Lower leg skin (tissue), 4 donors: Measurements from ENCODE around the gene PREX1. TPM values are rescaled to one million over a fixed set of nuclear protein-coding genes. Genes with fewer than 3 reads are reported as not detected.

Experiments used
- DNase-seq, 2 donors: peaks; one replicate each; pipeline ENCODE4 v3.0.0-alpha.2; 2019; ENCODE audit warnings: low spot score in 2 of 2
- H3K4me3 ChIP-seq: fragments of 200-600 bp; sonication (generic); 2 replicates; pipeline ENCODE4 v1.5.1; 2017; ENCODE audit warnings: mild to moderate bottlenecking, low read depth; ENCODE audit not compliant: poor library complexity, severe bottlenecking
- CTCF ChIP-seq, 3 donors: fragments of 450-650 bp; IDR thresholded peaks; one replicate each; pipeline ENCODE4 v1.5.1; 2016; ENCODE audit warnings: antibody characterized with exemption in 3 of 3, mild to moderate bottlenecking in 3 of 3, moderate library complexity in 2 of 3
- POLR2A ChIP-seq, 2 donors: fragments of 450-650 bp; IDR thresholded peaks; one replicate each; pipeline ENCODE4 v1.6.1; 2016 to 2017; ENCODE audit warnings: antibody characterized with exemption in 2 of 2, mild to moderate bottlenecking in 1 of 2, moderate library complexity in 1 of 2
- WGBS, 2 donors: methylation state at CpG; one replicate each; pipeline ENCODE4 v1.1.5; 2018; 5-methylcytosine and 5-hydroxymethylcytosine counted together
- intact Hi-C: fragments of 100-400 bp; cut with DNase I; formaldehyde crosslinking; loops from one replicate; pipeline ENCODE4 v1.15.0; 2023; ENCODE audit warnings: low total_unique reads
- total RNA-seq, 4 donors: library from RNA; depleted of rRNA; stranded (reverse); fragments of >200 nt; gene quantifications; one replicate each; pipeline ENCODE4 v1.1.0, GENCODE V29; 2016

Gene PREX1
- total RNA-seq, 4 donors from 2014 or later: 5.4 to 18.6 (median 7.9) TPM

GRCh38 chr20:48774696-48775095, 53.1 kb downstream of the PREX1 start:
- 83 to 89% methylated on average over 11 of the region's 11 CpGs for WGBS, 2 donors
- intact Hi-C loops: loop anchor here (5.0 kb wide), 1 partner anchor 1652 kb away; no protein-coding TSS in a partner anchor
- no peak for DNase-seq
- TF ChIP-seq CTCF (IDR thresholded peaks at IDR 0.05) (no peak), POLR2A (IDR thresholded peaks at IDR 0.05) (no peak)
- no peak overlapping the region for H3K4me3 ChIP-seq

GRCh38 chr20:48773837-48774418, 53.9 kb downstream of the PREX1 start:
- TF ChIP-seq POLR2A (IDR thresholded peaks at IDR 0.05) (no peak), CTCF (IDR thresholded peaks at IDR 0.05) (no peak)
- 63 to 67% methylated on average over 14 of the region's 14 CpGs for WGBS, 2 donors
- intact Hi-C loops: loop anchor here (5.0 kb wide), 1 partner anchor 1652 kb away; no protein-coding TSS in a partner anchor
- H3K4me3 ChIP-seq: no peak overlapping the region
- no peak for DNase-seq

- 67 to 69% methylated on average over 17 of the region's 17 CpGs for WGBS, 2 donors
- H3K4me3 ChIP-seq: no peak overlapping the region
- intact Hi-C loops: loop anchor here (5.0 kb wide), 1 partner anchor 1650 kb away; no protein-coding TSS in a partner anchor
- TF ChIP-seq CTCF (IDR thresholded peaks at IDR 0.05) (no peak), POLR2A (IDR thresholded peaks at IDR 0.05) (no peak)
- peak in 1 of 2 donors; percentile 51 for DNase-seq
Measured at GRCh38 chr20:48772183-48772976, 55.4 kb downstream of the PREX1 start.

- H3K4me3 ChIP-seq: no peak overlapping the region
- intact Hi-C loops: loop anchor here (5.0 kb wide), 1 partner anchor 1649 kb away; no protein-coding TSS in a partner anchor
Measured at GRCh38 chr20:48771542-48771941, 56.3 kb downstream of the PREX1 start.

More at GRCh38 chr20:48771542-48771941, 56.3 kb downstream of the PREX1 start:
- no peak for DNase-seq
- no peak for TF ChIP-seq POLR2A (IDR thresholded peaks at IDR 0.05)
- TF ChIP-seq CTCF (IDR thresholded peaks at IDR 0.05): no peak
- 13 to 27% methylated on average over 10 of the region's 10 CpGs for WGBS, 2 donors
